ENCODE results near the gene COL21A1. TPM values are rescaled to one million over a fixed set of nuclear protein-coding genes. Genes with fewer than 3 reads are reported as not detected.

The COL21A1 gene
- total RNA-seq, 1 donor from 2014 or later = not detected

DNA sequence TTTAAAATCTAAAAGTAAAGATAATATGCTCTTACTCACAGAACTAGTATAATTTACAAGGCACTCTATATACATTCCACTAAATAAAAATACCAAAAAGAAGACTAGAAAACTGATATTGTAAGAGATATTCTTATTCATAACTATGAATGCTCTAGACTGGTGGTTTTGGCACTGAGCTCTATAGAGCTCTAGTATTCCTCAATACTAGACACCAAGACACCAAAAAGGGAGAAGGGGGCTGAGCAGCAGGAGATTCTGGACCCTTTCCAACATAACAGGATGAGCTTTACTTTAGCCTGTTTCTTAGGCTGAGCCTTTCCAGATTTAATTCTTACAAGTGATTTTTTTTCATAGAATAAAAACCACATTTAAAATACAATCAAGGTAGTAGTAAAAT lies 173.6 kb downstream of the COL21A1 start:
- TF ChIP-seq, protein P1, sequence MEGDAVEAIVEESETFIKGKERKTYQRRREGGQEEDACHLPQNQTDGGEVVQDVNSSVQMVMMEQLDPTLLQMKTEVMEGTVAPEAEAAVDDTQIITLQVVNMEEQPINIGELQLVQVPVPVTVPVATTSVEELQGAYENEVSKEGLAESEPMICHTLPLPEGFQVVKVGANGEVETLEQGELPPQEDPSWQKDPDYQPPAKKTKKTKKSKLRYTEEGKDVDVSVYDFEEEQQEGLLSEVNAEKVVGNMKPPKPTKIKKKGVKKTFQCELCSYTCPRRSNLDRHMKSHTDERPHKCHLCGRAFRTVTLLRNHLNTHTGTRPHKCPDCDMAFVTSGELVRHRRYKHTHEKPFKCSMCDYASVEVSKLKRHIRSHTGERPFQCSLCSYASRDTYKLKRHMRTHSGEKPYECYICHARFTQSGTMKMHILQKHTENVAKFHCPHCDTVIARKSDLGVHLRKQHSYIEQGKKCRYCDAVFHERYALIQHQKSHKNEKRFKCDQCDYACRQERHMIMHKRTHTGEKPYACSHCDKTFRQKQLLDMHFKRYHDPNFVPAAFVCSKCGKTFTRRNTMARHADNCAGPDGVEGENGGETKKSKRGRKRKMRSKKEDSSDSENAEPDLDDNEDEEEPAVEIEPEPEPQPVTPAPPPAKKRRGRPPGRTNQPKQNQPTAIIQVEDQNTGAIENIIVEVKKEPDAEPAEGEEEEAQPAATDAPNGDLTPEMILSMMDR (conservative IDR thresholded peaks at IDR 0.05; ENCODE audit: low read depth, low read length) = no peak
- no peak overlapping the region for H3K4me3 ChIP-seq (ENCODE audit: low read depth, low read length)
- no peak for DNase-seq (ENCODE audit: low read depth)

GRCh38 chr6:56073315-56073714 lies 174.1 kb downstream of the COL21A1 start:
- DNase-seq (ENCODE audit: low read depth) = no peak
- TF ChIP-seq, protein P1 (conservative IDR thresholded peaks at IDR 0.05; ENCODE audit: low read depth, low read length) = no peak
- H3K4me3 ChIP-seq (ENCODE audit: low read depth, low read length) = no peak overlapping the region

DNA sequence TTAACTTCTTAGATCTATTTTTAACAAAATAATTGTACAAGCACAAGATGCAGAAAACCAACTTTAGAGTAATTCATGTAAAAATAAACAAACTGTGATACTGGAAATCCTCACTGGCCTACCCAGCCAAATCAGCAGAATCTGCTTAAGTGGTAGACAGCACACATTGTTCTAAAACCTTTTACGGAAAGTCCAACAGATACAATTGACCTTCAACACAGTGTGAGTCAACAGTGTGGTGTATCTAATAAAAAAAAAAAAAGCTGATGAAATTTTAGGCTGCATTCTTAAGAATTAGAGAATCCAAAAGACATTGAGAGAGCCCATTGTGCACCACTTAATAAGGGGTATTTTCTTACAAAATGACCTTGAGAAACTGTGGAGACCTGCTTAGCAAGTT lies 174.5 kb downstream of the COL21A1 start:
- TF ChIP-seq, protein P1 (conservative IDR thresholded peaks at IDR 0.05; ENCODE audit: low read depth, low read length) = no peak
- no peak for DNase-seq (ENCODE audit: low read depth)
- no peak overlapping the region for H3K4me3 ChIP-seq (ENCODE audit: low read depth, low read length)

- TF ChIP-seq, protein P1 (conservative IDR thresholded peaks at IDR 0.05; ENCODE audit: low read depth, low read length) = no peak
- DNase-seq (ENCODE audit: low read depth) = no peak
- H3K4me3 ChIP-seq (ENCODE audit: low read depth, low read length) = no peak overlapping the region
Measured at GRCh38 chr6:56065408-56065807, 182.0 kb downstream of the COL21A1 start.

GRCh38 chr6:56062836-56063235 lies 184.5 kb downstream of the COL21A1 start:
- H3K4me3 ChIP-seq (ENCODE audit: low read depth, low read length) = no peak overlapping the region
- no peak for DNase-seq (ENCODE audit: low read depth)
- TF ChIP-seq, protein P1 (conservative IDR thresholded peaks at IDR 0.05; ENCODE audit: low read depth, low read length) = no peak

GRCh38 chr6:56058636-56059035 lies 188.7 kb downstream of the COL21A1 start:
- DNase-seq (ENCODE audit: low read depth) = no peak
- TF ChIP-seq, protein P1 (conservative IDR thresholded peaks at IDR 0.05; ENCODE audit: low read depth, low read length) = no peak
- H3K4me3 ChIP-seq (ENCODE audit: low read depth, low read length) = no peak overlapping the region

GRCh38 chr6:56055081-56055704 lies 192.2 kb downstream of the COL21A1 start:
- no peak for DNase-seq (ENCODE audit: low read depth)
- TF ChIP-seq, protein P1 (conservative IDR thresholded peaks at IDR 0.05; ENCODE audit: low read depth, low read length) = no peak
- no peak overlapping the region for H3K4me3 ChIP-seq (ENCODE audit: low read depth, low read length)

Data from epithelial cell of proximal tubule (primary cell).